ENCODE results near the gene ASPG.

The ASPG gene

GRCh38 chr14:104117341-104118005, 32.0 kb downstream of the ASPG start:
- no peak overlapping the region for H3K4me3 ChIP-seq (replicated peaks; ENCODE audit: low read depth, low read length)
- H3K27me3 ChIP-seq (replicated peaks; ENCODE audit: control insufficient read depth, insufficient read depth, low read length) = no peaks in the 10 kb centered on the region
- no peak for TF ChIP-seq CTCF (IDR thresholded peaks at IDR 0.05; ENCODE audit: insufficient read depth, low read length, poor library complexity, severe bottlenecking)
- DNase-seq (ENCODE audit: extremely low read depth, insufficient read length) = no peak
- H3K36me3 ChIP-seq (ENCODE audit: control insufficient read depth, insufficient read depth, low read length) = no peaks in the 10 kb centered on the region

- H3K36me3 ChIP-seq (ENCODE audit: control insufficient read depth, insufficient read depth, low read length) = no peaks in the 10 kb centered on the region
- no peaks in the 10 kb centered on the region for H3K27me3 ChIP-seq (replicated peaks; ENCODE audit: control insufficient read depth, insufficient read depth, low read length)
- no peak for DNase-seq (ENCODE audit: extremely low read depth, insufficient read length)
- no peak overlapping the region for H3K4me3 ChIP-seq (replicated peaks; ENCODE audit: low read depth, low read length)
- TF ChIP-seq CTCF (IDR thresholded peaks at IDR 0.05; ENCODE audit: insufficient read depth, low read length, poor library complexity, severe bottlenecking) = no peak
Observed at GRCh38 chr14:104118006-104118844, 32.7 kb downstream of the ASPG start.

- Histone ChIP-seq H3K27me3 (replicated peaks; ENCODE audit: control insufficient read depth, insufficient read depth, low read length) (no peaks in the 10 kb centered on the region), H3K36me3 (ENCODE audit: control insufficient read depth, insufficient read depth, low read length) (no peaks in the 10 kb centered on the region), H3K4me3 (replicated peaks; ENCODE audit: low read depth, low read length) (no peak overlapping the region)
- DNase-seq (ENCODE audit: extremely low read depth, insufficient read length) = no peak
- no peak for TF ChIP-seq CTCF (IDR thresholded peaks at IDR 0.05; ENCODE audit: insufficient read depth, low read length, poor library complexity, severe bottlenecking)
Observed at GRCh38 chr14:104119119-104119487, 33.6 kb downstream of the ASPG start.

DNA sequence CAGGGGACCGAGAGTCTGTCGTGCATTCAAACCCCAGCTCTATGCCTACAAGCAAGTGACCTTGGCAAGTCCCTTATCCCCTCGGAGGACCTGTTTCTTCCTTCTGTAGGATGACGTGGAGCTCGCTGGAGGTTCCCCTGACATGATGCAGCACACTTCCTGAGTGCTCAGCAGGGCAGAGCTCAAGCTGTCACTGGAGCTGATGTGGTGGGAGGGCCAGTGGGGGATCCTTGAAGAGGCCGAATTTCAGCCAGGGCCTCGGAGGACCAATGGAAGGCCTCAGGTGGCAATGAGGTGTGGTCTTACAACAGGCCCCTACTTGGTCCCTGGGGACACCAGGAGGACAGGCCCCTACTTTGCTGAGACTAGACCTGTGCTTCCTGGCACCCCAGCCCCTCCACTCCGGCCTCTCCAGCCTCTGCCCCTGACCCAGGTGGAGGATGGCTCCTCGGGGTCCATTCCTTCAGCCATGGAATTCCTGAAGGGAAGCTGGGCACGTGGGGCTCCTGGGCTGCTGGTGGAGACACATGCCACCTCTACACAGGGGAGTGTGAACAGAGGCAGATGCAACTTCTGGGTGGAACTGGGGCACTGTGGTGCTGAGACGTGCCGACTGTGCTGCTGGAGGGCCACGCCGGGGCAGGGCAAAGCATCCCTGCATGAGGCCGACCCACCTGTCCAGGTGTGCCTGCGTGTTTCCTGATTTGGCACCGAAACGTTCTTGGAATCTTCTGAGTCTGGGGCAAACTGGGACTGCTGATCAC, 34.2 kb downstream of the ASPG start:
- TF ChIP-seq CTCF (IDR thresholded peaks at IDR 0.05; ENCODE audit: insufficient read depth, low read length, poor library complexity, severe bottlenecking) = no peak
- Histone ChIP-seq H3K27me3 (replicated peaks; ENCODE audit: control insufficient read depth, insufficient read depth, low read length) (no peaks in the 10 kb centered on the region), H3K4me3 (replicated peaks; ENCODE audit: low read depth, low read length) (no peak overlapping the region), H3K36me3 (ENCODE audit: control insufficient read depth, insufficient read depth, low read length) (no peaks in the 10 kb centered on the region)
- DNase-seq (ENCODE audit: extremely low read depth, insufficient read length) = no peak

- no peak overlapping the region for H3K4me3 ChIP-seq (replicated peaks; ENCODE audit: low read depth, low read length)
- no peaks in the 10 kb centered on the region for H3K36me3 ChIP-seq (ENCODE audit: control insufficient read depth, insufficient read depth, low read length)
- H3K27me3 ChIP-seq (replicated peaks; ENCODE audit: control insufficient read depth, insufficient read depth, low read length) = no peaks in the 10 kb centered on the region
- DNase-seq (ENCODE audit: extremely low read depth, insufficient read length) = no peak
- TF ChIP-seq CTCF (IDR thresholded peaks at IDR 0.05; ENCODE audit: insufficient read depth, low read length, poor library complexity, severe bottlenecking) = no peak
Observed at GRCh38 chr14:104120281-104120741, 34.8 kb downstream of the ASPG start.
